Measurements from ENCODE around the gene EDNRA. TPM values are rescaled to one million over a fixed set of nuclear protein-coding genes. Genes with fewer than 3 reads are reported as not detected.

The EDNRA gene
- total RNA-seq, 3 donors from 2014 or later, result 0.25 TPM; not detected in 2

DNA sequence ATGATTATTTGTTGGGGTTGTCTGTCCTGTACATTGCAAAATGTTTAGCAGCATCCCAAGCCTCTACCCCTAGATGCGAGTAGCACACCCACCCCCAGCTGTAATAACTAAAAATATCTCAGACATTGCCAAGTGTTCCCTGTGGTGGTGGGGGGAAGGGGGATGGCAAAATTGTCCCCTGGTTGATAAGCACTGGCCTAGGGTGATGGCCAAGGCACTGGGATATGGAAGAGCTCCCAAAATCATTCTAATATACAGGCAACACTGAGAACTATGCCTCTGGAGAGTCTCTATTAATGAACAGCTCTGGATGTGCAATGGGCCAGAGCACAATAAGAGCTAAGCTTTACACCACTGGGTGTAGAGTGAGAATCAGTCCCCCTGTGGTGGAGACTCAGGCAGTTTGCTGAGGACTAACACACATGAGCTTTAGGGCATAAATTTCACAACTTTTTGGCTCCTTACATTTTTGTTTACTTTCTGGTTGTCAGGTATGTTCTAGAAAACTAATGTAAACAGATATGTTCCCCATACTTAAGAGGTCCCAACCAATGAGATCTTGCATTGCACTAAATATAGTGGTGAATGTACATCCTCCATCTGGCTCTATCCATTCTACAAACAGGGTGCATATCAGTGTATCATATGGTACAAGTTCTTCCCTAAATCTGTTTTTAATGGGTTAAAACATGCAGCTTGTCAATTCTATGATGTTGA, 34.5 kb downstream of the EDNRA start:
- Mint-ChIP-seq H3K9me3 (no peaks in the 10 kb centered on the region), H3K36me3 (ENCODE audit: insufficient read depth) (no peaks in the 10 kb centered on the region), H3K4me1 (ENCODE audit: low read depth) (no peaks in the 10 kb centered on the region), H3K4me3 (no peak overlapping the region), H3K27me3 (ENCODE audit: low read depth) (peaks cover 9% of the 10 kb centered on the region)
- no peak for ATAC-seq
- no peak for DNase-seq

DNA sequence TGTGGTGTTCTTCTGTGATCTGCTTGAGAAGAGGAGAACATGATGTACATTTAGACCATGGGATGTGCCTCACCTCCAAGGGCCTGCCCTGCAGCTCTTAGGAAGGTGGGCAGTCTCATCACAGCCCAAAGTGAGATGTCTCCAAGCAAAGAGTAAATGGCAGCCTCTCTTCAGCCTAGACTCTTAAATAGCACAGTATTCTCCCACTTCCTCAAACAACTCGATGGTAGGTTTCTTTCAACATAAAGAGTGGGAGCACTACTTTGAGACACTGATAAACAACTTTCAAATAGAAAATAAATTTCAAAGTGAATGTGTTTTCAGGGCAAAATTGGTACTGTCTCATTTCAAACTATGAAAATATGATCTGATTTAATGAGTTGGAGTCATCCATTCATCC, 35.2 kb downstream of the EDNRA start:
- Mint-ChIP-seq H3K4me3 (no peak overlapping the region), H3K36me3 (ENCODE audit: insufficient read depth) (no peaks in the 10 kb centered on the region), H3K4me1 (ENCODE audit: low read depth) (no peaks in the 10 kb centered on the region), H3K9me3 (no peaks in the 10 kb centered on the region), H3K27me3 (ENCODE audit: low read depth) (peaks cover 9% of the 10 kb centered on the region)
- ATAC-seq, result no peak
- no peak for DNase-seq

DNA sequence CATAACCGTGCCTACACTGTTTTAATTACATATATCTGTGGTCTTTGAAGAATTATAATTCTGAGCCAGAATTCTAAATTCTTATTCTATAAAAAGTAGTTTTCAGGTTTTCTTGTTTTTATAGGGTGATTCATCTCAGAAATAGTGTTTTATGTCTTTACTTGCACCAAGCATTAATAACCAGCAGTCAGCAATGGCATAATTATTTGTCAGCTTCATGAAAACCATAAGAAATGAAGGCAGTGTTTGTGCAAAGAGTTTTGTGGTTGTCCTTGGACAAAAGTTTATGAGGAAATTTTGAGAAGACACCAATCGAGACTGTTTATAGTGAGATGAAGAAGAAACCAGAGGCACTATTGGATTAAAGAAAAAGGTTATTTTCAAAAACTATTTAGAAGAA, 37.2 kb downstream of the EDNRA start:
- DNase-seq (no peak), ATAC-seq (no peak)
- no peaks in the 10 kb centered on the region for H3K36me3 Mint-ChIP-seq (ENCODE audit: insufficient read depth)
- H3K27me3 Mint-ChIP-seq (ENCODE audit: low read depth), result peaks cover 9% of the 10 kb centered on the region
- H3K4me3 Mint-ChIP-seq, result no peak overlapping the region
- no peaks in the 10 kb centered on the region for H3K4me1 Mint-ChIP-seq (ENCODE audit: low read depth)
- no peaks in the 10 kb centered on the region for H3K9me3 Mint-ChIP-seq

DNA sequence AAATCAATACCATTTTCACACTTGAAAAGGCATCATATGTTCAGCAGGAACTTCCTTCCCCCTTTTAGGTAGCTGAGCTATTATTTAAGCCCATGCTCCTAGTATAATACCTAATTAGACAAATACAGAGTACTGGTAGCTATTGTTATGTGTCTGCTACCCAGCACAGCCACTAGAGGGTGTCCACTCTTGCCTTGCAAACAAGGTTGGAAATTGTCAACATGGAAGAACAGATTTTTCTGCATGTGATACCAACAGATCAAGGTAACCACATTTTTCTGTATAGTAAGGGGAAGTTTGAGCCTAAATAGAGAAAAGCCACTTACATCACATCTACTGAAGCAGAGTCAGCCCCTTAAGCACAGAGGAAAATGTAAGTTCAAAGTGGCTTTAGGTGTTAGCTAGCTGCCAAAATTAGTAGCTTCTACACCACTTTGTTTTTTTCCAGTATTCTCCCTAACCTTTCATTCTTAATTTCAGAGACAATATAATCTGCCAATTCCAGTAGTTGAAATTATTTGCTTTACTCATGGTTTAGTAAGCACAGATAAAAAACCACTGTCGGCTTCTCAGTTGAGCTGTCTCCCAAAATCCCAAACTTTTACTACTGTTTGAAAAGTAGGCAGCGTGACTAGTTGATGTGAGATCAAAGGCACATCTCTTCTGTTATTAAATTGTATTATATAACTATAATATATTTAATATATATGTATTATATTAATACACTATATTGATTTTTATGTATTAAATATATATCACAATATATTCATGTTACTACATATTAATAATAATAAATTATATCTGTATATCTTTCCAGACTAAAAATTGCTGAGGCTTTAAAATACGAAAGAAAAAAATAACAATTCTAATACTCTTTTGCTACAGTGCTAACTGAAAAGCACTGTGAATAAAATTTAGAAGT, 38.2 kb downstream of the EDNRA start:
- ATAC-seq, result peak; percentile 14 to 40
- peak; percentile 6 for DNase-seq
- no peak overlapping the region for H3K4me3 Mint-ChIP-seq
- H3K9me3 Mint-ChIP-seq, result no peaks in the 10 kb centered on the region
- no peaks in the 10 kb centered on the region for H3K36me3 Mint-ChIP-seq (ENCODE audit: insufficient read depth)
- peaks cover 9% of the 10 kb centered on the region for H3K27me3 Mint-ChIP-seq (ENCODE audit: low read depth)
- no peaks in the 10 kb centered on the region for H3K4me1 Mint-ChIP-seq (ENCODE audit: low read depth)

DNA sequence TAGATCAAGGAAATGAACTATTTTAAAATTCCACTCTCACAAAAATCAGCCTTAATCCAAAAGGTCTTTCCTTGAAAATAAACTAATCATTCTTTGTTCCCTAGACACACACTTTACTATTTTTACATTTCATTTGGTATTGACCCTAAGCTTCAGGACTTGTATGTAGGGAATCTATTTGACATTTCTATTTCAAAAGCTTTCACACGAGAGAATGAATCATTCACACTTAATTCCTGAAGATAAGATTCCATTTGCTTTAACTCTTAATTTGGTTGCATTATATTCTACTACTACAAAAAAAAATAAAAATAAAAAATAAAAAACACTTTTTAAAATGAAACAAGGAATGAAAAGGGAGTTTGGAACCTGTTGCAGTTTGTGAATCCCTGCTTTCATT, 43.7 kb downstream of the EDNRA start:
- no peak overlapping the region for H3K4me3 Mint-ChIP-seq

DNA sequence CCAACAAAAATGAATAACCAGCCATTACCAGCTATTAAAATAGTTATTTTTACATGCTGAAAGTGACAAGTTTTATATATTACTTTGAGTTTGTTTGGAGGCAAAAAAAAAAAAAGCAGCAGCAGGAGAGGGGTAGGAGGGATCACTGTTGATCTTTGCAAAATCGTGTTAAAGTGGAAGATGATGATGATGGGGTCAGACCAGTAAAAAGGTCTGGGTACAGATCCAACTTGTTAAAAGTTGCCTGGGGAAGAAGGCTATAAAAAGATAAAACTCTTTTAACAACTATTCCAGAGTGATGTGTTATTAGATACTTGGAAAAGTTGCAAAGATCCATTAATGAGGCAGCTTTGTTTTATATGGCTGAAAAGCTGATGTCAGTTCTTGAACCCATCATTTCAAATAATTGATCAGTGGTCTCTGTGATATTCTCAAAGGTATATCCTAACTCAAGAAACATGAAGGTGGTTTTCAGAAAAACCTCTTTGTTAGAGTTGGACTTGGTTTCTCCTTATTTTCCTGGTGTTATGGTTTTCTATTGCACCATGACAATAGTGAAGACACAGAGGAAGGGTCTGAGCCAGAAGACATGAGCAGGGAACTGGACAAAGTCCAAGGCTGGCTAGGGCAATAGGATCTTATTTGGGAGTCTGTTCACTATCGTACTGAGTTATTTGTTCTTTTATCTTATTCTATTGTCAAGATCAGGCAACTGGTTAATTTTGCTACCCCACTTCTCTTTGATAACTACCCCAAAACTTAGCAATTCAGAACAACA, 44.8 kb downstream of the EDNRA start:
- no peak for DNase-seq
- peaks cover 5% of the 10 kb centered on the region for H3K27me3 Mint-ChIP-seq (ENCODE audit: low read depth)
- no peaks in the 10 kb centered on the region for H3K9me3 Mint-ChIP-seq
- no peak for ATAC-seq
- no peaks in the 10 kb centered on the region for H3K36me3 Mint-ChIP-seq (ENCODE audit: insufficient read depth)
- H3K4me1 Mint-ChIP-seq (ENCODE audit: low read depth), result no peaks in the 10 kb centered on the region
- H3K4me3 Mint-ChIP-seq, result no peak overlapping the region

More for the DNA sequence above, 43.7 kb downstream of the EDNRA start:
- no peak for DNase-seq
- Mint-ChIP-seq H3K9me3 (no peaks in the 10 kb centered on the region), H3K36me3 (ENCODE audit: insufficient read depth) (no peaks in the 10 kb centered on the region), H3K4me1 (ENCODE audit: low read depth) (no peaks in the 10 kb centered on the region), H3K27me3 (ENCODE audit: low read depth) (peaks cover 10% of the 10 kb centered on the region)
- no peak for ATAC-seq

DNA sequence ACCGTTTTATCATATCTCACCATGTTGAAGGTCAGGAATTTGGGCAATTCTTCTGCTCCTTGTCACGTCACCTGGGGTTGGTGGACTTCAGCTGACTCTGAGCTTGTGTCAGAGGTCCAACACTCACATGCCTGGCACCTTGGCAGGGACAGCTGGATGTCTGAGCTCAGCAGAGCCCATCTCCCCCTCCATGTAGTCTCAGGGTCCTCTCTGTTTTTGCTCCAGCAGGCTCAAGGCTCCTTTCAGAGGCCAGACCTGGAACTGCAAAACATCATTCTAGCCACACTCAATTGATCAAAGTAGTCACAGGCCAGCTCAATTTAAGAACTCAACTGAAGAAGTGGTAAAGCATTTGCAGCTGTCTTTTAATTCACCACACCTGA, 45.4 kb downstream of the EDNRA start:
- DNase-seq (no peak), ATAC-seq (no peak)
- no peaks in the 10 kb centered on the region for H3K4me1 Mint-ChIP-seq (ENCODE audit: low read depth)
- peaks cover 5% of the 10 kb centered on the region for H3K27me3 Mint-ChIP-seq (ENCODE audit: low read depth)
- no peaks in the 10 kb centered on the region for H3K36me3 Mint-ChIP-seq (ENCODE audit: insufficient read depth)
- H3K9me3 Mint-ChIP-seq, result no peaks in the 10 kb centered on the region
- H3K4me3 Mint-ChIP-seq, result no peak overlapping the region

DNA sequence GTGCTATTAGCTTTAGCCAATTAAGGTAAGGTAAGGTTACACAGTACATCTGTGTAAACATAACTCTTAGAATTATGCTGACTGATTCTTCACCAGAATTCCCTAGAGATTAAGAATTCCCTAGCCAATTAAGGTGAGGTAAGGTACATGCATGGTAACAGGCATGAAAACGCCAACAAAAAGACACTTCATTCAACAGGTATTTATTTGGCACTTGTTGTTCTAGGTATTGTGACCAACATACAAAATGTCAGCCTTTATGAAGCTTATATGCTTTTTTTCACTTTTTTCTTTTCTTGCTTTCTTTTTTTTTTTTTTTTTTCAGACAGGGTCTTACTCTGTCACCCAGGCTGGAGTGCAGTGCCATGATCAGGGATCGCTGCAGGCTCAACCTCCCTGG, 47.2 kb downstream of the EDNRA start:
- no peak for ATAC-seq
- Mint-ChIP-seq H3K9me3 (no peaks in the 10 kb centered on the region), H3K27me3 (ENCODE audit: low read depth) (peaks cover 5% of the 10 kb centered on the region), H3K36me3 (ENCODE audit: insufficient read depth) (no peaks in the 10 kb centered on the region), H3K4me1 (ENCODE audit: low read depth) (no peaks in the 10 kb centered on the region), H3K4me3 (no peak overlapping the region)
- DNase-seq, result no peak

DNA sequence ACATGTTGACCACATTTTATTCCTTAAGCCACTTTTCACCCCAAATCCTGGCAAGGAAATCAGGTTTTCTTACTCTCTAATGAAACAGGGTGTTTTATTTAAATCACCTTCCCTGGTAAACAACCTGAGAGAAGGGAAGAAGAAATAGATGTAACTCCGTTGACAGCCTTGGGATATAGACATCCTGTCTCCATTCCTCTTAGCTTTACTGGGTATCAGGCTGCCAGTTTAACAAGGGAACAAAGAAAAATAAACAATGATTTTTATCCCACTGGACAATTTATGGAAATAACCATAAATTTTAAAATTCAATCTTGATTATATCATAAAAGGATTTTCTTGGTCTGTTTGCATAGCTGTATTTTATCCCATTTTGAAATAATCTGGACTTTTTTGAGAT, 49.2 kb downstream of the EDNRA start:
- Mint-ChIP-seq H3K4me1 (ENCODE audit: low read depth) (no peaks in the 10 kb centered on the region), H3K9me3 (no peaks in the 10 kb centered on the region)
- DNase-seq, result no peak

DNA sequence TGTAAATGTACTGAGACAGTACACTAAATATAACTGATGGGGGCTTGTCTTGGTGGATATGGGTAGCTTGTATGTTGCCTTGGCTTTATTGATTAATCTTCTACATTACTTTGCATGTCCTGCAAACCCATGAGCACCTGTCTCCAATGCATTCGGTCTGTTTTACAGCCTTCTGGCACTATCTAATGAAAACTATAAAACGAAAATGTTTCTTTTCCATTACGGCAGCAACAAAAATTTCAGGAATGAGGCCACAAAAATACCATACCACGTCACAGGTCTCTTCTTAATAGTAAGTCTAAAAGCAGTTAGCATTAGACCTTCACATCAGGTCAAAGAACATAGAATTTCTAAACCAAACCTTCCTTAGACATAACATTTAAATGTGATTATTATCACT, 49.8 kb downstream of the EDNRA start:
- no peak for ATAC-seq
- no peaks in the 10 kb centered on the region for H3K4me1 Mint-ChIP-seq (ENCODE audit: low read depth)
- no peaks in the 10 kb centered on the region for H3K9me3 Mint-ChIP-seq
- peaks cover 8% of the 10 kb centered on the region for H3K27me3 Mint-ChIP-seq (ENCODE audit: low read depth)
- no peak for DNase-seq
- H3K4me3 Mint-ChIP-seq, result no peak overlapping the region
- H3K36me3 Mint-ChIP-seq (ENCODE audit: insufficient read depth), result no peaks in the 10 kb centered on the region

More for the DNA sequence above, 49.2 kb downstream of the EDNRA start:
- Mint-ChIP-seq H3K4me3 (no peak overlapping the region), H3K36me3 (ENCODE audit: insufficient read depth) (no peaks in the 10 kb centered on the region), H3K27me3 (ENCODE audit: low read depth) (peaks cover 7% of the 10 kb centered on the region)
- ATAC-seq, result no peak

DNA sequence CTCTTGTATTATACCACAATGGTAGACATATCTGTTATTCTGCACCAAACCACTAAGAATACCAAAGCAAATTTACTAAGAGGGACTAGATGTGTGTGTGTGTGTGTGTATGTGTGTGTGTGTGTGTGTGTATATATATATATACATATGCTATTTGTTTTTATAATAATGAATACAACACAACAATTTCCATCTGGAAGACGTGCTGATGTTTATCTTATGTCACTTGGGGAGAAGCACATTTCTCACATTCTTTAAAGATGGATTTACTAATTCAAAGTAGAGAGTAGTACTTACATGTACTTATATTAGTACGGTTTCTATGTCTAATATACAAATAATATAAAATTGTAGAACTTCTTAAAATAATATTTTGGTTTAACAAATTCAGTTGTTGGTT, 52.0 kb downstream of the EDNRA start:
- Mint-ChIP-seq H3K4me3 (no peak overlapping the region), H3K4me1 (ENCODE audit: low read depth) (no peaks in the 10 kb centered on the region), H3K36me3 (ENCODE audit: insufficient read depth) (no peaks in the 10 kb centered on the region), H3K9me3 (no peaks in the 10 kb centered on the region), H3K27me3 (ENCODE audit: low read depth) (peaks cover 12% of the 10 kb centered on the region)
- ATAC-seq, result no peak
- no peak for DNase-seq

DNA sequence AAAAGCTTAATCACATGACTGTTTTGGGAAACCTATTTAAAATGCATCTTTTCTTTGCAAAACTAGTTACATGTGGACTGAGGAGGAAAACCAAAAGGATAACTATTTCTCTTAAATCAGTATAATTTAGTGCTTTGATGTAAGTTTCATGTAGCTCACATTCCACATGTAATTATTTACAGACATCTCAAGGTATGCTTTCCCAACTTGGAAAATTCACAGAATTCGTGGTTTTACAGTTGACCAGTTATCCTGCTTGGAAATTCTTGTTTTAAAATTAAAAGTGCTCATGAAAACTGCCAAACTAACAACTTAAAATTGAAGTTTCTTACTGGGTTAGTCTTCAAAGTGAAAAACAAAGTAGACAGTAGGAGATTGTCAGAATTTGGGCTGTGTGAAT, 52.4 kb downstream of the EDNRA start:
- Mint-ChIP-seq H3K36me3 (ENCODE audit: insufficient read depth) (no peaks in the 10 kb centered on the region), H3K27me3 (ENCODE audit: low read depth) (peaks cover 12% of the 10 kb centered on the region)
- ATAC-seq, result no peak

DNA sequence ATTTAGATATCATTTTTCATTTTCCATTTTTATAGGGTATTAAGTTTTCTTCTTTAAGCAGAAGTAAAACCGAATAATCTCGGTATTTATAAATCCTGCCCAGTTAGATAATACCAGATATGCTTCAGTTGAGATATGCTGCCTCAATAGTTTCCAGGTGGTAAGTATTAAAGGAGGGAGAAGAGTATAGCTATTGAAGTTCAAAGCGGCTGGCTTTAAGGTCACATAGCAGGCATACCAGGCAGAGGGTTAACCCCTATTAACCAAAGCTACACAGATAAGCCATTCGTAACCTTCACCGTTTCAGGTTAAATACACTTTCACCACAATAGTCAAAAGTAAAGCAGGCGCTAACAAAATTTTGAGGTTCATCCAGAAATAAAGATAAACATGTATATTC, 54.2 kb downstream of the EDNRA start:
- Mint-ChIP-seq H3K27me3 (ENCODE audit: low read depth) (peaks cover 14% of the 10 kb centered on the region), H3K36me3 (ENCODE audit: insufficient read depth) (no peaks in the 10 kb centered on the region), H3K4me3 (no peak overlapping the region), H3K4me1 (ENCODE audit: low read depth) (no peaks in the 10 kb centered on the region), H3K9me3 (no peaks in the 10 kb centered on the region)
- DNase-seq, result no peak
- no peak for ATAC-seq

More for the DNA sequence above, 52.4 kb downstream of the EDNRA start:
- H3K9me3 Mint-ChIP-seq, result no peaks in the 10 kb centered on the region
- no peak for DNase-seq
- no peaks in the 10 kb centered on the region for H3K4me1 Mint-ChIP-seq (ENCODE audit: low read depth)
- no peak overlapping the region for H3K4me3 Mint-ChIP-seq

DNA sequence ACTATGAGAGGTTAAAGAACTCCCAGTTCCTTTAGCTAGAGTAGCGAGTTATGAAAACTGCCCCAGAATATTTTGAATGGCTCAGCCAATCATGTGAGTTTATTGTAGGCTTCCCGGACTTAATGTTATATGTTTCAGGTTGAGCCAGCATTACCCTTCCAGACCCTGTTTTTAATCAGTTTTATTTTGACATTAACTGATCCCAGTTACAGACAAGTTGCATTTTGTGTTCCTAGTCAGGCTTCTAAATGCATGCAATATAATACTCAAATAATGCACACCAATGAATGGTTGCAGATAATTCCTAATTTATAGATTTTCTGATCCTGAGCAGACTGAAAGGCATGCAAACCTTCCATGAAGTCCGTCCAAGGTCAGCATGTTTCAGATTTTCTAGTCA, 57.8 kb downstream of the EDNRA start:
- Mint-ChIP-seq H3K27me3 (ENCODE audit: low read depth) (peaks cover 17% of the 10 kb centered on the region), H3K36me3 (ENCODE audit: insufficient read depth) (no peaks in the 10 kb centered on the region), H3K9me3 (no peaks in the 10 kb centered on the region), H3K4me1 (ENCODE audit: low read depth) (no peaks in the 10 kb centered on the region), H3K4me3 (no peak overlapping the region)
- no peak for ATAC-seq
- no peak for DNase-seq
